ENCODE data around the gene CHRNA1. TPM values are rescaled to one million over a fixed set of nuclear protein-coding genes. Genes with fewer than 3 reads are reported as not detected.

Gene CHRNA1
- total and polyA plus RNA-seq, 2 of the 13 experiments (the other 11 are each of a cell fraction or from before 2014, with no cell fraction given), result not detected

- TF ChIP-seq HMGXB3 (CRISPR knock-in tag; IDR thresholded peaks at IDR 0.05; ENCODE audit: borderline replicate concordance), result no peak
Measured at GRCh38 chr2:174798801-174799200, 34.5 kb upstream of the CHRNA1 start (continued).

- no peaks in the 10 kb centered on the region for H3K79me2 ChIP-seq (ENCODE audit: insufficient read depth, low read length)
- H2AFZ ChIP-seq (ENCODE audit: low read length), result no peak overlapping the region
- DNase-seq (ENCODE audit: low spot score) (no peak), FAIRE-seq (no peak), ATAC-seq (no peak)
- 15% methylated on average over 1 of the region's 1 CpG for WGBS (ENCODE audit: low lambda C conversion rate)
- no peak overlapping the region for H3K27ac ChIP-seq (ENCODE audit: extremely low read length, insufficient read depth, low read length)
- H3K9me3 ChIP-seq (ENCODE audit: low read length), result no peaks in the 10 kb centered on the region
- in situ Hi-C loops (cut with HindIII; ENCODE audit: extremely low pct_ligation_motif_present, low pct_unique_long_range_greater_than_20kb) (no loop called here), intact Hi-C loops (cut with micrococcal nuclease; ENCODE audit: unreplicated experiment) (no loop called here)
- H3K4me2 ChIP-seq (ENCODE audit: low read depth, low read length), result no peak overlapping the region
- H3K9ac ChIP-seq (ENCODE audit: insufficient read depth, low read depth, low read length), result no peak overlapping the region
- H3K27me3 ChIP-seq (ENCODE audit: control insufficient read depth in 1 of 2, insufficient read depth in 2 of 2, low read length in 2 of 2), result peaks cover 0 to 12% of the 10 kb centered on the region in 2 experiments; a peak in 3 of 5 replicates
- no peaks in the 10 kb centered on the region for H4K20me1 ChIP-seq (ENCODE audit: insufficient read depth, low read length)
- BruUV-seq (replicated peaks), result no TSS peak
- POLR2A ChIA-PET, result no interaction called here
- TF ChIP-seq UBTF (CRISPR knock-in tag; IDR thresholded peaks at IDR 0.05) (no peak), BORCS8-MEF2B (CRISPR knock-in tag; IDR thresholded peaks at IDR 0.05) (no peak), SOX13 (IDR thresholded peaks at IDR 0.05) (no peak), SOX13 (CRISPR knock-in tag; conservative IDR thresholded peaks at IDR 0.05 in 1 of 2, IDR thresholded peaks at IDR 0.05 in 1 of 2) (no peak), RCOR2 (CRISPR knock-in tag; IDR thresholded peaks at IDR 0.05) (no peak), GTF3A (CRISPR knock-in tag; conservative IDR thresholded peaks at IDR 0.05) (no peak), PREB (CRISPR knock-in tag; IDR thresholded peaks at IDR 0.05) (no peak), ZNF513 (CRISPR knock-in tag; conservative IDR thresholded peaks at IDR 0.05) (no peak), ZNF34 (CRISPR knock-in tag; IDR thresholded peaks at IDR 0.05; ENCODE audit: borderline replicate concordance) (no peak), CHCHD3 (CRISPR knock-in tag; IDR thresholded peaks at IDR 0.05) (no peak), DDIT3 (CRISPR knock-in tag; IDR thresholded peaks at IDR 0.05) (no peak), MZF1 (CRISPR knock-in tag; IDR thresholded peaks at IDR 0.05; ENCODE audit: borderline replicate concordance) (no peak)
- no peak overlapping the region for H3K4me3 ChIP-seq (replicated peaks in 1 of 3; ENCODE audit: insufficient read depth in 1 of 3, low read depth in 2 of 3, low read length in 3 of 3)
- no peaks in the 10 kb centered on the region for H3K4me1 ChIP-seq (ENCODE audit: insufficient read depth, low read length)
- CTCF ChIA-PET (ENCODE audit: low intra/inter-chr PET ratio, low total read pairs), result no interaction called here
- H3K36me3 ChIP-seq (replicated peaks in 1 of 2; ENCODE audit: control insufficient read depth in 1 of 2, insufficient read depth in 2 of 2, low read length in 2 of 2), result no peaks in the 10 kb centered on the region
Measured at GRCh38 chr2:174797781-174798276, 33.6 kb upstream of the CHRNA1 start.
